ENCODE measurements around the gene IFITM5.
A peak's percentile ranks its signal among the peaks of the same experiment; 100 is the strongest.

IFITM5 gene

DNA sequence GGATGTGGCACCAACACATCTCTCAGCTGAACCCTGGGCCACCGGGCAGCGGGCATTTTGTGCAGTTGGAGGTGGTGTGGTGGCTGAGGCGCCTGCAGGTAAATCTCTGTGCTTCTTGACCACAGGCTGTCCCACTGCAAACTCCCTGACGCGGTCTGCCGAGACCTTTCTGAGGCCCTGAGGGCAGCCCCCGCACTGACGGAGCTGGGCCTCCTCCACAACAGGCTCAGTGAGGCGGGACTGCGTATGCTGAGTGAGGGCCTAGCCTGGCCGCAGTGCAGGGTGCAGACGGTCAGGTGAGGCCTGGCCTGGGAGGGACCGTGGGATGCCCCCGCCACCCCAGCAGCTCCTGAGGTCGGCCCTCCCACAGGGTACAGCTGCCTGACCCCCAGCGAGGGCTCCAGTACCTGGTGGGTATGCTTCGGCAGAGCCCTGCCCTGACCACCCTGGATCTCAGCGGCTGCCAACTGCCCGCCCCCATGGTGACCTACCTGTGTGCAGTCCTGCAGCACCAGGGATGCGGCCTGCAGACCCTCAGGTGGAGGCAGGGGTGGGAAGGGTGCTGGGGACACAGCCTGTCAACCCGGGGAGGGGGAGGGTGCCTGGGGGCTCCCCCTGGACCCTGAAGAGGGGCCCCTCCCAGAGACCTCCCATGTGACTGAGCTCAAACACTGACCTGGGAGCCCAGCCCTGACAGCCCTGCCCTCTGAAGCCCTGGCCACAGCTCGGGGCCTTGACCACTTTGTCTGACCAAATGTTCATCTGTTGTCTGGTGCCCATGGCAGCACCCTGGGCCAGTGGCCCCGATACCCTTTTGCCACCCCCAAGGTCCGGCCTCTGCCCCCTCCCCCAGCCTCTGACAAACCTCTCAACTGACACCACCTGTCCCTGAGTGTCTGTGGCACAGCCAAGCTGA is 15.0 kb downstream of the IFITM5 start:
- DNase-seq: no peak

- no peak for DNase-seq
These were observed 15.8 kb downstream of the IFITM5 start for GRCh38 chr11:283405-284104.

- no peak for DNase-seq
These were observed 16.5 kb downstream of the IFITM5 start for GRCh38 chr11:282630-283360.

- DNase-seq: no peak
These were observed 17.2 kb downstream of the IFITM5 start for GRCh38 chr11:282171-282570.

DNA sequence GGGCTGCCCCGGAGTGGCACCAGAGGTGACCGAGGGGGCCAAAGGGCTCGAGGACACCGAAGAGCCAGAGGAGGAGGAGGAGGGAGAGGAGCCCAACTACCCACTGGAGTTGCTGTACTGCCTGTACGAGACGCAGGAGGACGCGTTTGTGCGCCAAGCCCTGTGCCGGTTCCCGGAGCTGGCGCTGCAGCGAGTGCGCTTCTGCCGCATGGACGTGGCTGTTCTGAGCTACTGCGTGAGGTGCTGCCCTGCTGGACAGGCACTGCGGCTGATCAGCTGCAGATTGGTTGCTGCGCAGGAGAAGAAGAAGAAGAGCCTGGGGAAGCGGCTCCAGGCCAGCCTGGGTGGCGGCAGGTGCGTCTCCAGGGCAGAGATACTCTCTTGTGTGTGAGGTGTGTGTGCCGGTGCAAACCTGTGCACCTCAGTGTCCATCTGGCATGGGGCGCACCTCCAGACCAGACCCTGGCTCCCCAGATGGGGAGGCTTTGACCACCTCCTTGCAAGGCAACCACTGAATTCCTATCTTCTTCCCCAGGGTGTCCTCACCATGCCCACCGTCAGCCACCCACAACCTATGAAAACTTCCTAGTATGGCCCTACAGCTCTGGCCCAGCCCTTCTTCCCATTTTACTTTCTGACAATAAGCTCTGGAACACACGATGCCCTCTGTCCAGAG is 17.7 kb downstream of the IFITM5 start:
- DNase-seq: no peak

DNA sequence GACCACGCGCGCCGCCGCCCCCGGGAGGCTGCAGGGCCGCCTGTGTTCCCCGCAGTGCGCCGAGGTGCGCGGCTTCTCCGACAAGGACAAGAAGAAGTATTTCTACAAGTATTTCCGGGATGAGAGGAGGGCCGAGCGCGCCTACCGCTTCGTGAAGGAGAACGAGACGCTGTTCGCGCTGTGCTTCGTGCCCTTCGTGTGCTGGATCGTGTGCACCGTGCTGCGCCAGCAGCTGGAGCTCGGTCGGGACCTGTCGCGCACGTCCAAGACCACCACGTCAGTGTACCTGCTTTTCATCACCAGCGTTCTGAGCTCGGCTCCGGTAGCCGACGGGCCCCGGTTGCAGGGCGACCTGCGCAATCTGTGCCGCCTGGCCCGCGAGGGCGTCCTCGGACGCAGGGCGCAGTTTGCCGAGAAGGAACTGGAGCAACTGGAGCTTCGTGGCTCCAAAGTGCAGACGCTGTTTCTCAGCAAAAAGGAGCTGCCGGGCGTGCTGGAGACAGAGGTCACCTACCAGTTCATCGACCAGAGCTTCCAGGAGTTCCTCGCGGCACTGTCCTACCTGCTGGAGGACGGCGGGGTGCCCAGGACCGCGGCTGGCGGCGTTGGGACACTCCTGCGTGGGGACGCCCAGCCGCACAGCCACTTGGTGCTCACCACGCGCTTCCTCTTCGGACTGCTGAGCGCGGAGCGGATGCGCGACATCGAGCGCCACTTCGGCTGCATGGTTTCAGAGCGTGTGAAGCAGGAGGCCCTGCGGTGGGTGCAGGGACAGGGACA is 18.4 kb downstream of the IFITM5 start:
- DNase-seq: no peak

GRCh38 chr11:279966-280705 is 19.2 kb downstream of the IFITM5 start:
- DNase-seq: no peak

DNA sequence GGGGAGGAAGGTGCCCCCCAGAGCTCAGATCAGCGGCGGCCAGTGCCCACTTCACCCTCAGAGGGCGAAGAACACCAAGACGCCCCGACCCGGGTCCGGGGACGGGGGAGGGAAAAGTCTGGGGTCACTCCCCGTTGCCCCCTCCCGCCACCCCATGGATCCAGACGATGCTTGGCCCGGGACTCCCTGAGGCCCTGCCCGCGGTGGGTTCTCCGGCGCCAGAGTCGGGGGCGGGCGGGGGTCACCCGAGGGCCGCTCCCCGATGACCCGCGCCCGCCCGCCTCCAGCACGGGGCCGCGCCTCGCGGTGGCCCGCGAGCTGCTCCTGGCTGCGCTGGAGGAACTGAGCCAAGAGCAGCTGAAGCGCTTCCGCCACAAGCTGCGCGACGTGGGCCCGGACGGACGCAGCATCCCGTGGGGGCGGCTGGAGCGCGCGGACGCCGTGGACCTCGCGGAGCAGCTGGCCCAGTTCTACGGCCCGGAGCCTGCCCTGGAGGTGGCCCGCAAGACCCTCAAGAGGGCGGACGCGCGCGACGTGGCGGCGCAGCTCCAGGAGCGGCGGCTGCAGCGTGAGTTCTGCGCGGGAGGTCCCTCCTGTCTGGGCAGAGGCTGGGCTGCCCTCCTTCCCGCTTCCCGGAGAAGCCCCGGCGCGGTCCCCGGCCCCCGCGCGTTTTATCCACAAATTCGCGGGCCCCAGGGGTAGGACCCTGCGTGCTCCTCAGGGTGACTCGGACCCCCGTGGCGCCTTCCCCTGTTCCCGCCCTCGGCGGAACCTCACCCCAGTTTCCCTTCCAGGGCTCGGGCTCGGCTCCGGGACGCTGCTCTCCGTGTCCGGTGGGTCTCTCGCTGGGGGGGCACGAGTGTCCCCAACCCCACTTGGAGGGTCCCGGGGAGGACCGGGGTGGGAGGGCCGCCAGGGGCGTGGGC is 20.0 kb downstream of the IFITM5 start:
- DNase-seq: no peak

DNA sequence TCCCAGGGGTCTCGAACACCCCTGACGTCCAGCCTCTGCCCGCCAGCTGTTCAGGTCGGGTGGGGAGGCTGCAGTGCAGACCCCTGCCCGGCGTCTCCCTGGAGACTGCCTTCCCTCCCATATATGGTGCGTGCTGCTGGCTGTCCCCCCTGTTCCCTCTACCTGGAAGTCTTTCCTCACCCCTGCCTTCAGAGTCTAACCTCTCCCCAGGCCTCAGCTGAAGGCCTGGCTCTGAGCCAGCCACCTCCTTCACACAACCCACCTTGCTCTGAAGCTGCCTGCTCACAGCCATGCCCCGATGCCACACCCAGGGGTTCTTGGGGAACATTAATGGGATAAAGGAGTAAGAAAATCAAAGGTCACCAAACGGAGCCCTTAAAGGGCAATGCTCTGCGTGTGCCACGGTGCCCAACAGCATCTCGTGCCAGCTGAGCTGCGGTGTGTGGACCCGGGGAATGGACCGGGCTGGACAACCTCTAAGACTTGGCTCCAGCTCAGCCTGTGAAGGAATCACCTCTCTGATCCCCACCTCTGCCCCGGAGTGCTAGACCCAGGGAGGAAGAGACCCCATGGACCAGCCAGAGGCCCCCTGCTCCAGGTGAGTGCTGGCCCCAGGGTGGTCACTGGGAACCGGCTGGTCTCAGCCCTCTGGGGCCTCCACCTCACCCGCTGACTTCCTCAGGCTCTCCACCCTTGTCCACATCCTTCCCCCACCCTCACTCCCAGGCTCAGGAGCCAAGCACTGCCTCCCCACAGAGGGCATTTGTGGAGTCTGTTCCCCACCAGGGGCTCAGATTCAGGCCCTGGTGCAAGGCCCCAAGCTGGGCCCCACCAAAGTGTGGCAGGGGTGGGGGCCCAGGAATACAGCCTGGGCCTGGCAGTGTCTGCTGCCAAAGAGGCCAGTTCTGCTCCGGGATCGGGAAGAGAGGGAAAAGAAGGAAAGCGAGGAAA is 21.1 kb downstream of the IFITM5 start, which contains the start of gene NLRP6:
NLRP6 (plus strand) TSS at position 407 of the 951 bp plus-strand sequence; CDS start at position 570, 163 bp downstream.
- DNase-seq: no peak

GRCh38 chr11:276219-276618 is 23.1 kb downstream of the IFITM5 start:
- DNase-seq: no peak

DNA sequence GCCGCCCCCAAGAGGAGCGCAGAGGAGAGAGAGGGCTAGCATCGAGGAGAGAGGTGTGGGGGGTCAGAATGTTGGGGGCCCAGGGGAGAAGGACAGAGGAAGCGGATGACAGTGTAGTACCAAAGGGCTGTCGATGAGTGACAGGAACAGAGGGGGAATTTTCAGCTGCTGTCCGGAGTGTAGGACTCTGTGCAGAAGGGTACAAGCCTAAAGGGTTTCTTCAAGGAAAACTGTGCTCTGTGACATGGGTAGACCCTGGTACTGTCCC is 26.5 kb downstream of the IFITM5 start:
- DNase-seq: no peak

- DNase-seq: no peak
These were observed 27.0 kb downstream of the IFITM5 start for GRCh38 chr11:272195-272930.

- no peak for DNase-seq
These were observed 28.0 kb downstream of the IFITM5 start for GRCh38 chr11:271319-271715.

- DNase-seq: no peak
These were observed 28.6 kb downstream of the IFITM5 start for GRCh38 chr11:270451-271318.

- peak in 1 of 51 donors; percentile 45 for DNase-seq
These were observed 30.0 kb downstream of the IFITM5 start for GRCh38 chr11:269146-269890.

All from hypothalamus (tissue), 51 donors.